Activated naive CD8-positive, alpha-beta T cell treated with anti-CD3 and anti-CD28 coated beads, Interleukin-2, amount 50 U/mL, for 24 hours (primary cell): Measurements from ENCODE around the gene ERICH6B.

Experiments used
- ATAC-seq: fragments of 150-1000 bp; cut with Tn5 transposase; one replicate; pipeline ENCODE4 v1.10.0; 2021
- DNase-seq: peaks from one replicate; pipeline ENCODE4 v3.0.0; 2021
- H3K27ac Mint-ChIP-seq: one replicate; pipeline ENCODE4 v1.8.0; 2021; ENCODE audit warnings: mild to moderate bottlenecking, mixed read lengths
- H3K27me3 Mint-ChIP-seq: one replicate; pipeline ENCODE4 v1.8.0; 2021; ENCODE audit warnings: mixed read lengths
- H3K36me3 Mint-ChIP-seq: one replicate; pipeline ENCODE4 v1.8.0; 2021; ENCODE audit warnings: low read depth, mixed read lengths
- H3K4me1 Mint-ChIP-seq: one replicate; pipeline ENCODE4 v1.8.0; 2021; ENCODE audit warnings: mixed read lengths
- H3K4me3 Mint-ChIP-seq: one replicate; pipeline ENCODE4 v1.8.0; 2021; ENCODE audit warnings: mild to moderate bottlenecking, moderate library complexity, mixed read lengths
- H3K9me3 Mint-ChIP-seq: one replicate; pipeline ENCODE4 v1.8.0; 2021; ENCODE audit warnings: mixed read lengths

The ERICH6B gene

GRCh38 chr13:45511310-45512097, 104.0 kb downstream of the ERICH6B start:
- ATAC-seq (peak; percentile 54), DNase-seq (no peak)
- H3K9me3 Mint-ChIP-seq, result no peaks in the 10 kb centered on the region
- H3K4me1 Mint-ChIP-seq, result peaks cover 19% of the 10 kb centered on the region
- H3K4me3 Mint-ChIP-seq, result no peak overlapping the region
- H3K36me3 Mint-ChIP-seq, result peaks cover 34% of the 10 kb centered on the region
- H3K27ac Mint-ChIP-seq, result no peak overlapping the region
- H3K27me3 Mint-ChIP-seq, result no peaks in the 10 kb centered on the region

GRCh38 chr13:45510672-45511071, 104.9 kb downstream of the ERICH6B start:
- peaks cover 36% of the 10 kb centered on the region for H3K36me3 Mint-ChIP-seq

GRCh38 chr13:45508776-45509175, 106.8 kb downstream of the ERICH6B start:
- H3K9me3 Mint-ChIP-seq, result no peaks in the 10 kb centered on the region
- H3K4me3 Mint-ChIP-seq, result no peak overlapping the region
- ATAC-seq (no peak), DNase-seq (no peak)
- peaks cover 9% of the 10 kb centered on the region for H3K4me1 Mint-ChIP-seq
- H3K27me3 Mint-ChIP-seq, result no peaks in the 10 kb centered on the region
- no peak overlapping the region for H3K27ac Mint-ChIP-seq
- peaks cover 39% of the 10 kb centered on the region for H3K36me3 Mint-ChIP-seq

More at GRCh38 chr13:45510672-45511071, 104.9 kb downstream of the ERICH6B start:
- no peaks in the 10 kb centered on the region for H3K9me3 Mint-ChIP-seq
- DNase-seq (no peak), ATAC-seq (no peak)
- no peaks in the 10 kb centered on the region for H3K27me3 Mint-ChIP-seq
- H3K4me1 Mint-ChIP-seq, result peaks cover 13% of the 10 kb centered on the region
- no peak overlapping the region for H3K4me3 Mint-ChIP-seq
- H3K27ac Mint-ChIP-seq, result peak overlapping the region; percentile 26

- no peaks in the 10 kb centered on the region for H3K9me3 Mint-ChIP-seq
- no peak overlapping the region for H3K4me3 Mint-ChIP-seq
- DNase-seq (no peak), ATAC-seq (no peak)
- H3K27me3 Mint-ChIP-seq, result no peaks in the 10 kb centered on the region
- H3K27ac Mint-ChIP-seq, result peak overlapping the region; percentile 24
- H3K36me3 Mint-ChIP-seq, result peaks cover 42% of the 10 kb centered on the region
- peaks cover 5% of the 10 kb centered on the region for H3K4me1 Mint-ChIP-seq
Measured at GRCh38 chr13:45506811-45507210, 108.7 kb downstream of the ERICH6B start.

- ATAC-seq, result no peak
- Mint-ChIP-seq H3K27me3 (no peaks in the 10 kb centered on the region), H3K4me1 (peaks cover 10% of the 10 kb centered on the region), H3K27ac (no peak overlapping the region), H3K36me3 (peaks cover 45% of the 10 kb centered on the region), H3K4me3 (no peak overlapping the region), H3K9me3 (no peaks in the 10 kb centered on the region)
- no peak for DNase-seq
Measured at GRCh38 chr13:45503658-45504057, 111.9 kb downstream of the ERICH6B start.

GRCh38 chr13:45501175-45501526, 114.4 kb downstream of the ERICH6B start:
- Mint-ChIP-seq H3K9me3 (no peaks in the 10 kb centered on the region), H3K27ac (peak overlapping the region; percentile 34), H3K4me1 (peaks cover 10% of the 10 kb centered on the region), H3K4me3 (no peak overlapping the region), H3K36me3 (peaks cover 53% of the 10 kb centered on the region), H3K27me3 (no peaks in the 10 kb centered on the region)
- DNase-seq (no peak), ATAC-seq (no peak)

GRCh38 chr13:45500492-45501174, 114.9 kb downstream of the ERICH6B start:
- no peaks in the 10 kb centered on the region for H3K27me3 Mint-ChIP-seq
- H3K4me1 Mint-ChIP-seq, result peaks cover 10% of the 10 kb centered on the region
- peaks cover 50% of the 10 kb centered on the region for H3K36me3 Mint-ChIP-seq
- peak overlapping the region; percentile 6 for H3K27ac Mint-ChIP-seq
- no peaks in the 10 kb centered on the region for H3K9me3 Mint-ChIP-seq
- DNase-seq (no peak), ATAC-seq (peak; percentile 40)
- H3K4me3 Mint-ChIP-seq, result no peak overlapping the region

- Mint-ChIP-seq H3K27ac (no peak overlapping the region), H3K4me3 (no peak overlapping the region), H3K9me3 (no peaks in the 10 kb centered on the region), H3K36me3 (peaks cover 41% of the 10 kb centered on the region), H3K4me1 (peaks cover 10% of the 10 kb centered on the region), H3K27me3 (no peaks in the 10 kb centered on the region)
- ATAC-seq, result no peak
- no peak for DNase-seq
Measured at GRCh38 chr13:45496942-45497341, 118.6 kb downstream of the ERICH6B start.

- ATAC-seq (no peak), DNase-seq (no peak)
- Mint-ChIP-seq H3K9me3 (no peaks in the 10 kb centered on the region), H3K4me3 (no peak overlapping the region), H3K27me3 (no peaks in the 10 kb centered on the region), H3K36me3 (peaks cover 21% of the 10 kb centered on the region), H3K4me1 (no peaks in the 10 kb centered on the region), H3K27ac (no peak overlapping the region)
Measured at GRCh38 chr13:45492538-45492937, 123.0 kb downstream of the ERICH6B start.
